HG03342 (cell line): ENCODE data around the gene VPS50.

Experiments
- ATAC-seq: cut with Tn5 transposase; IDR thresholded peaks from one replicate; pipeline ENCODE4 v1.9.1; 2021; ENCODE audit warnings: mild to moderate bottlenecking, moderate library complexity; ENCODE audit not compliant: unreplicated experiment

VPS50 gene

GRCh38 chr7:93238131-93238530 is 6.0 kb downstream of the VPS50 start:
- ATAC-seq: no peak

- ATAC-seq: no peak
These were observed 6.6 kb downstream of the VPS50 start for GRCh38 chr7:93238748-93239147.

GRCh38 chr7:93239824-93240223 is 7.7 kb downstream of the VPS50 start:
- no peak for ATAC-seq

- ATAC-seq: no peak
These were observed 9.9 kb downstream of the VPS50 start for GRCh38 chr7:93242106-93242505.

GRCh38 chr7:93245525-93246432 is 13.6 kb downstream of the VPS50 start:
- ATAC-seq: no peak

- no peak for ATAC-seq
These were observed 17.5 kb downstream of the VPS50 start for GRCh38 chr7:93249491-93250148.

GRCh38 chr7:93258661-93259060 is 26.5 kb downstream of the VPS50 start:
- no peak for ATAC-seq

GRCh38 chr7:93262535-93262934 is 30.4 kb downstream of the VPS50 start:
- ATAC-seq: no peak

GRCh38 chr7:93265220-93265619 is 33.1 kb downstream of the VPS50 start:
- ATAC-seq: no peak

GRCh38 chr7:93279541-93279940 is 47.4 kb downstream of the VPS50 start:
- no peak for ATAC-seq

- ATAC-seq: no peak
These were observed 52.7 kb downstream of the VPS50 start for GRCh38 chr7:93284908-93285307.

- no peak for ATAC-seq
These were observed 61.1 kb downstream of the VPS50 start for GRCh38 chr7:93293229-93293628.

GRCh38 chr7:93298206-93298605 is 66.0 kb downstream of the VPS50 start:
- ATAC-seq: no peak

GRCh38 chr7:93298671-93299070 is 66.5 kb downstream of the VPS50 start:
- ATAC-seq: no peak

GRCh38 chr7:93301736-93302135 is 69.6 kb downstream of the VPS50 start:
- no peak for ATAC-seq

- no peak for ATAC-seq
These were observed 75.0 kb downstream of the VPS50 start for GRCh38 chr7:93307131-93307660.

- ATAC-seq: no peak
These were observed 75.8 kb downstream of the VPS50 start for GRCh38 chr7:93307943-93308342.

GRCh38 chr7:93310346-93310745 is 78.2 kb downstream of the VPS50 start:
- ATAC-seq: no peak

- ATAC-seq: no peak
These were observed 82.3 kb downstream of the VPS50 start for GRCh38 chr7:93314449-93314848.

GRCh38 chr7:93315896-93316295 is 83.7 kb downstream of the VPS50 start:
- no peak for ATAC-seq

GRCh38 chr7:93316730-93317129 is 84.6 kb downstream of the VPS50 start:
- ATAC-seq: no peak

- ATAC-seq: no peak
These were observed 88.7 kb downstream of the VPS50 start for GRCh38 chr7:93320887-93321286.
